Activated CD4-positive, alpha-beta memory T cell treated with anti-CD3 and anti-CD28 coated beads for 36 hours (primary cell): ENCODE measurements around the gene COPS3. TPM values are rescaled to one million over a fixed set of nuclear protein-coding genes. Genes with fewer than 3 reads are reported as not detected.

Experiments
- CTCF ChIA-PET: fragments of 350-600 bp; sonication (Branson Sonifier 250); formaldehyde crosslinking; loops from one replicate; lab custom pipeline; 2021; ENCODE audit warnings: antibody characterized with exemption, inconsistent platforms; lab: Charles Lee
- POLR2A ChIA-PET: fragments of 350-600 bp; sonication (Branson Sonifier 250); formaldehyde crosslinking; loops from one replicate; lab custom pipeline; 2021; ENCODE audit warnings: antibody characterized with exemption; lab: Charles Lee
- DNase-seq: peaks from one replicate; pipeline ENCODE4 v3.0.0-alpha.2; 2020
- H3K27ac Mint-ChIP-seq: one replicate; pipeline ENCODE4 v1.8.0; 2021; ENCODE audit warnings: mixed read lengths
- H3K27me3 Mint-ChIP-seq: one replicate; pipeline ENCODE4 v1.8.0; 2021; ENCODE audit warnings: mixed read lengths
- H3K36me3 Mint-ChIP-seq: one replicate; pipeline ENCODE4 v1.8.0; 2021; ENCODE audit warnings: mixed read lengths
- H3K4me1 Mint-ChIP-seq: one replicate; pipeline ENCODE4 v1.8.0; 2021; ENCODE audit warnings: low read depth, mixed read lengths
- H3K4me3 Mint-ChIP-seq: one replicate; pipeline ENCODE4 v1.8.0; 2021; ENCODE audit warnings: mild to moderate bottlenecking, mixed read lengths
- H3K9me3 Mint-ChIP-seq: one replicate; pipeline ENCODE4 v1.8.0; 2021; ENCODE audit warnings: mixed read lengths
- intact Hi-C: fragments of 100-400 bp; cut with micrococcal nuclease; formaldehyde crosslinking; loops from one replicate; pipeline ENCODE4 v1.15.1; 2023
- total RNA-seq, 2 experiments: library from RNA; stranded (reverse); gene quantifications; one replicate each; pipeline ENCODE4 v1.2.3, GENCODE V29; 2021

Gene COPS3
- 100 to 1,000 TPM in 1 of 2 experiments, 10 to 100 TPM in 1; 96.1 to 104 TPM for total RNA-seq

DNA sequence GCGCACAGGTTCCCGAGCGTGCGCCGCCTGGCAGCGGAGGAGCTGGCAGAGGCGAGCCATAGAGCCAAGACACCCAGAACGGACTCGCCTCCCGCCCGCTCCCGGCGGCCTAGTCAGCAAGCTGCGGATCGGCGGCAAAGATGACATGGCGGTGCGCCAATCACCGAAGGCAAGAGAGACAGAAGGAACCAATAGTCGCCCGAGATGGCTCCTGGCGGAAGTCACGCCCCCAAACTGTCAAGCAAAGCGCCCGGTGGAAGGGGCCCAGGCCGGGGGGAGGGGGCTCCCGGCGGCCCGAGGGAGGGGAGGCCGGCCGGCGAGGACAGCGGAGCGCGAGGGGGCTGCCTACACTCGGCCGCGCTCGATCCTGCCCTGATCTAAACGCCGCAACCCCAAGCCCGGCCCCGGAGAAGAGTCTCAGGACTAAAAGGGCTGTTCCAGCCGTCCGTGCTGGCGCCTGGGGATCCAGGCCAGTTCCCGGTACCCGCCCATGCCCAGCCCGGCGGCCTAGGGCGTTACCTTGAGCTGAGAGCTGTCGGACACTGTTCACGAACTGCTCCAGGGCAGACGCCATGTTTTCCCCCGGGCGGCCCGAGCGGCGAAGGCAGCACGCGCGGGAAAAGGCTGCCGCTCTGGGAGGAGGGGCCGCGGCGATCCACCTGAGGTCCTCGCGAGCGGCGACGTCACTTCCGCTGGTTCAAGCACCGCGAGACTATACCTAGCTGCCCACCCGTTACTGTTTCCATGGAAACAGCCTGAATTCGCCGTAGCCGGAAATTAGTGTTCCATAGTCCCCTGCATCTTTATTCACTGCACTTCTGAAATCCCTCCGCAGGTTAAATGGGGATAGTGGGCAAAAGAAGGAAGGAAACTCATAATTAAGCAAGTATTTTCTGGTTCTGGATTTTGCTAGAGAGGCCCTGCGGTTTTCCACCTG lies at the start of gene COPS3:
Gene COPS3, minus strand, starts transcription at position 634 of the 937 bp plus-strand sequence. Its CDS starts 60 bp downstream, at position 574.
- H3K27ac Mint-ChIP-seq, result peak within 1 kb of the TSS; percentile 83
- intact Hi-C loops, result loop anchor here (1.0 to 5.0 kb wide), 4 partner anchors 22 to 311 kb away; partner anchors contain the start of genes FLCN, NT5M and PEMT
- H3K4me3 Mint-ChIP-seq, result peak within 1 kb of the TSS; percentile 87

DNA sequence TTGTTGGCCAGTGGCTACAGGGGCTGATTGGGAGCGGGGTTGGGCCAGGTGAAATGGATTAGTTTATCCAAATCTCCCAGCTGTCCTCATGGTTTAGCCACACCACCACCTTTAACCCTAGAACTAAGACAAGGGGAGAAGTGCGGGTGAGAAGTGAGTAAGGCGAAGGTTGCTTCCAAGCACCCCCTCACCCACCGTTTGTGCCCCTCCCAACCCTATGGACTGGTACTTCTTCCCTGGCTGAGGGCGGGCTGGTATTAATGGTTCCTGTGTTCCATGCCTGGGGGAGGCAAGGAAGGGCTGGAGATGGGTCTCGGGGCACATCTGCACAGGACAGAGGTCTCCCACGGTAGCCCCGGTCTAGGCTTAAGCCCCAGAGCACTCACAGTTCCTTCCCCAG lies 47.2 kb upstream of the COPS3 start:
- intact Hi-C loops, result no loop called here
- H3K27ac Mint-ChIP-seq, result no peak overlapping the region
- no peak for DNase-seq
- no peak overlapping the region for H3K4me3 Mint-ChIP-seq
- H3K9me3 Mint-ChIP-seq, result no peaks in the 10 kb centered on the region
- CTCF ChIA-PET, result no interaction called here
- POLR2A ChIA-PET, result no interaction called here
- H3K27me3 Mint-ChIP-seq, result no peaks in the 10 kb centered on the region
- H3K4me1 Mint-ChIP-seq, result no peaks in the 10 kb centered on the region
- no peaks in the 10 kb centered on the region for H3K36me3 Mint-ChIP-seq

More for the DNA sequence above, at the start of gene COPS3:
- ChIA-PET CTCF (interaction anchor here (0.7 to 1.5 kb wide), 6 partner anchors 9 to 216 kb away, joined by 3 to 4 read pairs (median 3); no protein-coding TSS in a partner anchor), POLR2A (interaction anchor here (0.6 to 1.5 kb wide), 12 partner anchors 10 to 162 kb away, joined by 3 to 5 read pairs (median 3); partner anchors contain the start of genes FLCN and NT5M)
- peak; percentile 98 for DNase-seq
- Mint-ChIP-seq H3K27me3 (no peaks in the 10 kb centered on the region), H3K9me3 (no peaks in the 10 kb centered on the region), H3K4me1 (peaks cover 31% of the 10 kb centered on the region), H3K36me3 (peaks cover 6% of the 10 kb centered on the region)

DNA sequence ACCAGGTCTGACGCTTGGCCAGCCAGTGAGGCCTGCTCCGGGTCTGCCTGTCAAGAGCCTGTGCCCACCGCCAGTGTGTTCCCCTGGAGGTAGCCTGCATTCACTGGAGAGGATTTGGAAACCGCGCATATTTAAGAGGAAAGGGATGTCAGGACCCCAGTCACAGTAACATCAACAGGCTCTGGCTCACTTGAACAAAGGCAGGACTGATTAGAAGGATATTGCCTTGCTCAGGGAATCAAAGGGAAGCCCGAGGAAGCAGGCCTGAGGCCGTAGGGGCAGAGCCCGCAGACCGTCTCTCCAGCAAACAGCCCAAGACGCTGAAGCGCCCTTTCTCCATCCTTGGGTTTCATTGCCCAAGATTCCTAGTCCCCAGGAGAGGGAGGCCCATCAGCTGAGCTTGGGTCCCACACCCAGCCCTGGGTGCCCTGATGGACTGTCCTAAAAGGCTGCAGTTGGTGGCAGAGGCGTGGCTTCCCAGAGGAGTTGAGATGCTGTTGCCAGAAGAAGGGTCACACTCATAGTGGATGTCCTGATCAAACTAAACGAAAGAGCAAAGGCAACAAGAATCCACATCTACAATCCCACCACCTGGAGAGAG lies 45.3 kb upstream of the COPS3 start:
- intact Hi-C loops, result no loop called here
- Mint-ChIP-seq H3K27me3 (no peaks in the 10 kb centered on the region), H3K27ac (no peak overlapping the region), H3K4me1 (no peaks in the 10 kb centered on the region), H3K9me3 (no peaks in the 10 kb centered on the region), H3K4me3 (no peak overlapping the region), H3K36me3 (no peaks in the 10 kb centered on the region)
- ChIA-PET CTCF (no interaction called here), POLR2A (no interaction called here)
- DNase-seq, result no peak

DNA sequence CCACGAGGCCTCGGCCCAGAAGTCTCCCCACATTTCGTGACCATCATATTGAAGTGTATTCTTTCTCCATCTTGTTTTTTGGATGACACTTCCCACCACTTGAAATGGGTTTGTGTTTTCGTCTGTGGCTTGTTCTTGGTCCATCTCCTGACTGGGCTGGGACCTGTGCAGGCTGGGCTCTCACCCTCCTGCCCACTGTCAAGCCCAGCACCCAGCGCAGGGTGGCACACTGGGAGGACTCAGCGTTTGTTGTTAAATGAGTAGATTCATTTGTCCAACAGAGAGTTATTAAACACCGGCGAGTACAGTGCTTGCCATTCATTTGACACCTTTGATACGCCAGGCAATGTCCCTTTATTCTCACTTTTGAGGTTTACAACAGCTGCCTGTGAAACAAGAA lies 44.8 kb upstream of the COPS3 start:
- intact Hi-C loops, result no loop called here

DNA sequence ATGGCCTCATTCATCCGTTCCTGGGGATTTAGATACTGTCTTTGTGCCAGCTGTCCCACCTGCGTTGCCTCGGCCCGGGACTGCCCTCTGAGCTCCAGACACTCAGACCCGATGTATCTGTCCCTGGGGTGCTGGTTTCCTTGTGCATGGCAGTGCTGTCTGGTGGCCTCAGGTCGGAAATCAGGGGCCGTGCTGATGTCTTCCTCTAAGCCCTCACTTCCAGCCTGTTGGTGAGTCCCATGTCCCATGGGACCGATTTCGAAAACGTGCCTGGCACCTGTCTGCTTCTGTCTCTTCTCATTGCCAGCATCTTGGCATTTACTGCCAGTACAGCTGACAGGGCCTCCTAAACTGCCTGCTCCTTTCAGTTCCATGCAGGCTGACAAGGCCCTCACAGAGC lies 44.2 kb upstream of the COPS3 start:
- Mint-ChIP-seq H3K27ac (no peak overlapping the region), H3K4me1 (no peaks in the 10 kb centered on the region), H3K4me3 (no peak overlapping the region), H3K9me3 (no peaks in the 10 kb centered on the region), H3K36me3 (no peaks in the 10 kb centered on the region), H3K27me3 (no peaks in the 10 kb centered on the region)
- intact Hi-C loops, result no loop called here
- no peak for DNase-seq
- ChIA-PET CTCF (no interaction called here), POLR2A (no interaction called here)

More for the DNA sequence above, 44.8 kb upstream of the COPS3 start:
- Mint-ChIP-seq H3K4me3 (no peak overlapping the region), H3K27me3 (no peaks in the 10 kb centered on the region), H3K4me1 (no peaks in the 10 kb centered on the region), H3K27ac (no peak overlapping the region), H3K36me3 (no peaks in the 10 kb centered on the region), H3K9me3 (no peaks in the 10 kb centered on the region)
- no peak for DNase-seq
- CTCF ChIA-PET, result no interaction called here
- POLR2A ChIA-PET, result no interaction called here

DNA sequence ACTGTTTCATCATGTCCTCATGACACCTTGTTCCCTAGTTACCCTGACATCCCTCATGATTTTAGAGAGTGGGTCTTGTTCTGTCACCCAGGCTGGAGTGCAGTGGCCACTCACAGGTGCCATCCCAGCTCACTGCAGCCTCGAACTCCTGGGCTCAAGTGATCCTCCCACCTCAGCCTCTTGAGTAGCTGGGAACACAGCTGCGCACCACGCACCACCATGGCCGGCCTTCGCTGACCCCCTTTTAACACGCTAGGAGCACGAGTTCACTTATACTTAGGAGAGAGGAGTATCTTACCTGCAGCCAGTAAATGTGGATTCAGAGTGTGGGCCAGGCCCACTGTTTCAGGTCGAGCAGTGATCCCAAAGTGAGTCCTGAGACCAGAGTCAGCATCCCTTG lies 43.6 kb upstream of the COPS3 start:
- H3K9me3 Mint-ChIP-seq, result no peaks in the 10 kb centered on the region
- H3K36me3 Mint-ChIP-seq, result no peaks in the 10 kb centered on the region
- no peak for DNase-seq
- POLR2A ChIA-PET, result no interaction called here
- CTCF ChIA-PET, result no interaction called here
- no peak overlapping the region for H3K27ac Mint-ChIP-seq
- H3K4me1 Mint-ChIP-seq, result no peaks in the 10 kb centered on the region
- intact Hi-C loops, result no loop called here
- H3K4me3 Mint-ChIP-seq, result no peak overlapping the region
- no peaks in the 10 kb centered on the region for H3K27me3 Mint-ChIP-seq

DNA sequence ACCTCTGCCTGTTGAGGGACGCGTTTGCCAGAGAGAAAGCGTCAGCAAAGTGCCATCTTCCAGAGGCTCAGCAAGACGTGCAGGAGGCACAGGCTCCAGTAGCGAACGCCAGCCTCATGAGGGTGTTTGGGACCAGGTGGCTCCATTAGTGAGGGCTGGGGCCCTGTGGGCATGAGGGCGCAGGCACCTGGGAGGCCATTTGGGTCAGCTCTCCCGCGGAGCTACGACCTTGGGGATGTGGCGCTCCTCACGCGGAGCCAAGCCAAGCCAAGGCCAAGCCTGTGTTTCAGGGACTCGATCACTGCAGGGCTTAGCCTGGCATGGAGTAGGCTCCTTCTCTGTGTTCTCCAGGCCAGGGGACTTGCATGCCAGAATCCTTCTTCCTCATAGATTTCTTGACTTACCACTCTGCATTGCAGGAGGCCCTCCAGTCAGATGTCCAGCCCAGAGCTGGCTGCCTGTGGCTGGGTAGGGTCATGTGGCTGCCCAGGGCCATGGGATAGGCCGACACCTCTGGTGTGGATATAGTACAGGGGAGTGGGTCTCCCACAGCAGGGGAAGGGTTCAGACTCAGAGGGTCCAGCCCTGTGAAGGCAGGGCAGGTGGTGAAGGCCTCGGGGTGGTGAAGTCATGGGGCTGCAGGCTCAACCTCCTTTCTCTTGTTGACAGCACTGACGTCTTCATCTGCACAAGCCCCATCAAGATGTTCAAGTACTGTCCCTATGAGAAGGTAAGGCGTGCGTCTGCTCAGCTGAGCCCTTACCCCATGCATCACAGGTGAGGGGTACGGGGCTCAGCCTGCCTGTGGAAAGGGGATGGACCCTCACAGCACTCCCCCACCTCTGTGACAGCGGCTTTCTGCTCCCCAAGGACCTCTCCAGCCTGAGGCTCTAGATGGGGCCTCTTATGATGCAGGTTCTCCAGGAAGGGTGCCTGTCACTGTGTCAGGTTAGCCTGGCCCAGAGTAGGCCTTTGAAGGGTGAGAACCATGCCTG lies 41.8 kb upstream of the COPS3 start:
- Mint-ChIP-seq H3K36me3 (no peaks in the 10 kb centered on the region), H3K4me1 (no peaks in the 10 kb centered on the region), H3K9me3 (no peaks in the 10 kb centered on the region), H3K27me3 (no peaks in the 10 kb centered on the region), H3K4me3 (no peak overlapping the region), H3K27ac (no peak overlapping the region)
- DNase-seq, result no peak
- POLR2A ChIA-PET, result no interaction called here
- CTCF ChIA-PET, result no interaction called here
- intact Hi-C loops, result no loop called here

DNA sequence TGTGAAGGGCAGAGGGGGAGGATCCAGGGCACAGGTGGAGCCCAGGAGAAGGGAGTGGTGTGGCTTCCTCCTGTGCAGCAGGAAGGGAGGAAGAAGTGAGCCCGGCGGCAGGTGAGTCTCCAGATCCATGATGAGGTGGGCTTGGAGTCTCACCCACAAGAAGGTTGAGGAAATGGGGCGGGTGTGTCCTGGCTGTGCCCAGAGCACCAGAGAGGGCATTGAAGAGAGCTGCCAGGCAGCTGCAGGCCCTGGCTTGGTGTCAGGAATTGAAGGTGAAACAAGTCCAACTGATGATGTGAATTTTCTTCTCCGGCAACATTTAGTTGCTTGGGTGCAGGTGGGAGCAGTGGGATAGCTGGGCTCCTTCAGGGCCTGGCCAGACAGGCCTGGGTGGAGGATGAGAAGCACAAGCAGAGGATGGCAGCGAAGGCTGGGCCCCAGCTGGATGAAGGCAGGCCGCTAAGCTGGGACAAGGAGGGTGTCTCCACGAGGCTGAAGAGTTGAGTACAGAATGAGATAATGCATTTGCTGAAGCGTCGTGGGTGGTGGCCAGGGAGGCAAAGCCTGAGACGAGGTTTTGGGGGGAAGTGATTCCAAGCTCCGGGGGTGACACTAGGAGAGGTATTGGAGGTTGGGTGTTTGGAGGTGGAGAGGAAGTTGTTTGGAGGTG lies 40.4 kb upstream of the COPS3 start:
- no peaks in the 10 kb centered on the region for H3K36me3 Mint-ChIP-seq
- H3K27ac Mint-ChIP-seq, result no peak overlapping the region
- DNase-seq, result no peak
- H3K4me1 Mint-ChIP-seq, result no peaks in the 10 kb centered on the region
- ChIA-PET CTCF (no interaction called here), POLR2A (no interaction called here)
- intact Hi-C loops, result no loop called here
- no peaks in the 10 kb centered on the region for H3K27me3 Mint-ChIP-seq
- no peak overlapping the region for H3K4me3 Mint-ChIP-seq
- H3K9me3 Mint-ChIP-seq, result no peaks in the 10 kb centered on the region

DNA sequence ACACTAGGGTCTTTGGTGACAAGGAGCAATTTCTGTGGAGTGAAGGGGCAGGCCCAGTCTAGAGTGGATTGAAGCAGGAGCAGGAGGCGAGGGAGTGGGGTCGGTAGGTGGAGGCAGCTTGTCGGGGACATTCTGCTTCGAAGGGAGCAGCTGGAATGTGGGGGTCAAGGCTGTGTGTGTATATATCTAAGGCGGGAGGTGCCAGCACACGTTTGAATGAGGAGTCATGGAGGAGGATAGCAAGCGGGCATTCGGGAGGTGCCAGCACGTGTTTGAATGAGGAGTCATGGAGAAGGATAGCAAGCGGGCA lies 39.8 kb upstream of the COPS3 start:
- no peaks in the 10 kb centered on the region for H3K27me3 Mint-ChIP-seq
- ChIA-PET POLR2A (no interaction called here), CTCF (no interaction called here)
- DNase-seq, result no peak
- H3K4me3 Mint-ChIP-seq, result no peak overlapping the region
- no peaks in the 10 kb centered on the region for H3K9me3 Mint-ChIP-seq
- H3K4me1 Mint-ChIP-seq, result no peaks in the 10 kb centered on the region
- no peaks in the 10 kb centered on the region for H3K36me3 Mint-ChIP-seq
- intact Hi-C loops, result no loop called here
- no peak overlapping the region for H3K27ac Mint-ChIP-seq

DNA sequence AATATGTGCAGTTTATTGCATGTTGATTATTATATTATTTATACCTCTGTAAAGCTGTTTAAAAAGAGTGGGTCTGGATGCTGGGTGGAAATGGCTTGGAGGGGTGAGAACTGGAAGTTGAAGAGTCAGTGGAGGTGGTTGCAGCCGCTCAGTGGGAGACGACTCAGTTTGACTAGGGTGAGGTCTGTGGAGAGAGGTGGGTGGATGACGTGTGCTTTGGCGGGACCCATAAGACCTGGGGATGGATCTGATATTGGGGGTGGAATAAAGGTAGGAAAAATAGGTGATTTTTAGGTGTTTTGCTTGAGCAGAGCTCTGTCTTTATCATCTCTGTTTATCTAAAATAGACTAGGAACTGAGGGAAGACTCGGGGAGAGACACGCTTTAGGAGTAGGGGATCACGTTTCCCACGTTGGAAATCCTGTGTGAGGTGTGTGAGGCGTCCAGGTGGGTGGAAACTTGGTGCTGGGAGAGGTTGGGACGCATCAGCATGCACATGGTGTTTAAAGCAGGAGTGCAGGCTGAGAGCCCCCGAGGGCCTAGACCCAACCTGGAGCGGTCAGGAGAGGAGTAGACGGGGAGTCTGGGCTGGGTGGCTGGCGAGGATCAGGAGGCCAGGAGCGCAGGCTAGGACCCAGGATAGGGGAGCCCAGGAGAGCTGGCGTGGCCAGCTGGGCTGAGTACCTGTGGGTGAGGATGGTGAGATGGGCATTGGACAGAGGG lies 39.3 kb upstream of the COPS3 start:
- Mint-ChIP-seq H3K4me3 (no peak overlapping the region), H3K27ac (no peak overlapping the region), H3K36me3 (no peaks in the 10 kb centered on the region), H3K27me3 (no peaks in the 10 kb centered on the region), H3K4me1 (no peaks in the 10 kb centered on the region), H3K9me3 (no peaks in the 10 kb centered on the region)
- POLR2A ChIA-PET, result no interaction called here
- CTCF ChIA-PET, result no interaction called here
- DNase-seq, result no peak
- intact Hi-C loops, result no loop called here
